ENCODE data around the gene ERBB4.

The ERBB4 gene

GRCh38 chr2:212318636-212319035, 220.0 kb downstream of the ERBB4 start:
- Histone ChIP-seq H3K9me2 (replicated peaks; ENCODE audit: insufficient read depth, low read length) (no peaks in the 10 kb centered on the region), H4K20me1 (ENCODE audit: insufficient read depth, low read length) (no peaks in the 10 kb centered on the region), H3F3A (ENCODE audit: insufficient read depth, low read length) (0 out of 2 replicates have a peak, but pooled peaks cover 3% of the 10 kb centered on the region), H2AFZ (ENCODE audit: low read length) (peak overlapping the region; percentile 6; the same call in 1 of the 2 replicates), H3K4me1 (ENCODE audit: low read length) (peaks cover 6% of the 10 kb centered on the region), H3K4me2 (ENCODE audit: low read depth, low read length) (peak overlapping the region; percentile 19; the same call in 1 of the 2 replicates), H3K9me3 (replicated peaks; ENCODE audit: insufficient read depth, low read length) (no peaks in the 10 kb centered on the region), H3K4me3 (ENCODE audit: low read length) (no peak overlapping the region), H3K36me3 (replicated peaks; ENCODE audit: insufficient read depth, low read length) (no peaks in the 10 kb centered on the region), H3K27me3 (replicated peaks; ENCODE audit: insufficient read depth, low read length) (no peaks in the 10 kb centered on the region), H3K27ac (ENCODE audit: low read length) (peak overlapping the region; percentile 6; the same call in 1 of the 2 replicates), H3K9ac (ENCODE audit: low read length) (no peak overlapping the region), H3K79me2 (ENCODE audit: low read length) (no peaks in the 10 kb centered on the region)
- peak; percentile 67 for DNase-seq
- no peak for TF ChIP-seq EZH2 (optimal IDR thresholded peaks at IDR 0.05; ENCODE audit: low read depth, low read length)

GRCh38 chr2:212314680-212315079, 223.9 kb downstream of the ERBB4 start:
- Histone ChIP-seq H3K79me2 (ENCODE audit: low read length) (no peaks in the 10 kb centered on the region), H2AFZ (ENCODE audit: low read length) (no peak overlapping the region), H3K27me3 (replicated peaks; ENCODE audit: insufficient read depth, low read length) (no peaks in the 10 kb centered on the region), H3K36me3 (replicated peaks; ENCODE audit: insufficient read depth, low read length) (no peaks in the 10 kb centered on the region), H3K9me3 (replicated peaks; ENCODE audit: insufficient read depth, low read length) (no peaks in the 10 kb centered on the region), H4K20me1 (ENCODE audit: insufficient read depth, low read length) (no peaks in the 10 kb centered on the region), H3K9me2 (replicated peaks; ENCODE audit: insufficient read depth, low read length) (no peaks in the 10 kb centered on the region), H3K27ac (ENCODE audit: low read length) (no peak overlapping the region), H3K9ac (ENCODE audit: low read length) (no peak overlapping the region), H3K4me3 (ENCODE audit: low read length) (no peak overlapping the region), H3K4me2 (ENCODE audit: low read depth, low read length) (no peak overlapping the region), H3F3A (ENCODE audit: insufficient read depth, low read length) (0 out of 2 replicates have a peak, but pooled peaks cover 3% of the 10 kb centered on the region), H3K4me1 (ENCODE audit: low read length) (peaks cover 6% of the 10 kb centered on the region)
- TF ChIP-seq EZH2 (optimal IDR thresholded peaks at IDR 0.05; ENCODE audit: low read depth, low read length) (no peak), CTCF (IDR thresholded peaks at IDR 0.05; ENCODE audit: low read length) (no peak)
- DNase-seq, result no peak

- H3K9me3 ChIP-seq (replicated peaks; ENCODE audit: insufficient read depth, low read length), result no peaks in the 10 kb centered on the region
- no peaks in the 10 kb centered on the region for H3K36me3 ChIP-seq (replicated peaks; ENCODE audit: insufficient read depth, low read length)
- H3F3A ChIP-seq (ENCODE audit: insufficient read depth, low read length), result no peaks in the 10 kb centered on the region
- H3K27me3 ChIP-seq (replicated peaks; ENCODE audit: insufficient read depth, low read length), result no peaks in the 10 kb centered on the region
- H3K27ac ChIP-seq (ENCODE audit: low read length), result no peak overlapping the region
- no peak for DNase-seq
- H3K9ac ChIP-seq (ENCODE audit: low read length), result no peak overlapping the region
- no peak for TF ChIP-seq EZH2phosphoT487 (IDR thresholded peaks at IDR 0.05; ENCODE audit: low read length)
- no peak for TF ChIP-seq EZH2 (optimal IDR thresholded peaks at IDR 0.05; ENCODE audit: low read depth, low read length)
- no peak for TF ChIP-seq CTCF (IDR thresholded peaks at IDR 0.05; ENCODE audit: low read length)
- no peak overlapping the region for H3K4me3 ChIP-seq (ENCODE audit: low read length)
- no peaks in the 10 kb centered on the region for H3K79me2 ChIP-seq (ENCODE audit: low read length)
- no peaks in the 10 kb centered on the region for H3K9me2 ChIP-seq (replicated peaks; ENCODE audit: insufficient read depth, low read length)
- H3K4me2 ChIP-seq (ENCODE audit: low read depth, low read length), result no peak overlapping the region
- H3K4me1 ChIP-seq (ENCODE audit: low read length), result no peaks in the 10 kb centered on the region
- H2AFZ ChIP-seq (ENCODE audit: low read length), result no peak overlapping the region
- H4K20me1 ChIP-seq (ENCODE audit: insufficient read depth, low read length), result no peaks in the 10 kb centered on the region
These were observed 226.7 kb downstream of the ERBB4 start for GRCh38 chr2:212311807-212312404.

- Histone ChIP-seq H3K4me3 (ENCODE audit: low read length) (no peak overlapping the region), H3K9me3 (replicated peaks; ENCODE audit: insufficient read depth, low read length) (no peaks in the 10 kb centered on the region), H4K20me1 (ENCODE audit: insufficient read depth, low read length) (no peaks in the 10 kb centered on the region), H2AFZ (ENCODE audit: low read length) (no peak overlapping the region), H3F3A (ENCODE audit: insufficient read depth, low read length) (no peaks in the 10 kb centered on the region), H3K27ac (ENCODE audit: low read length) (no peak overlapping the region), H3K27me3 (replicated peaks; ENCODE audit: insufficient read depth, low read length) (no peaks in the 10 kb centered on the region), H3K36me3 (replicated peaks; ENCODE audit: insufficient read depth, low read length) (no peaks in the 10 kb centered on the region), H3K79me2 (ENCODE audit: low read length) (no peaks in the 10 kb centered on the region), H3K4me2 (ENCODE audit: low read depth, low read length) (no peak overlapping the region), H3K4me1 (ENCODE audit: low read length) (no peaks in the 10 kb centered on the region), H3K9ac (ENCODE audit: low read length) (no peak overlapping the region), H3K9me2 (replicated peaks; ENCODE audit: insufficient read depth, low read length) (no peaks in the 10 kb centered on the region)
- DNase-seq, result no peak
- no peak for TF ChIP-seq CTCF (IDR thresholded peaks at IDR 0.05; ENCODE audit: low read length)
- TF ChIP-seq EZH2 (optimal IDR thresholded peaks at IDR 0.05; ENCODE audit: low read depth, low read length), result no peak
- TF ChIP-seq EZH2phosphoT487 (IDR thresholded peaks at IDR 0.05; ENCODE audit: low read length), result no peak
These were observed 238.7 kb downstream of the ERBB4 start for GRCh38 chr2:212299943-212300342.

Data from MM.1S (cell line).